ENCODE results near the gene SCN1B. TPM values are rescaled to one million over a fixed set of nuclear protein-coding genes. Genes with fewer than 3 reads are reported as not detected.

Gene SCN1B
- total RNA-seq, 4 donors from 2014 or later, result 194 to 469 (median 289) TPM

- intact Hi-C loops (cut with DNase I; ENCODE audit: low total_unique reads) (no loop called here), in situ Hi-C loops (cut with MboI; ENCODE audit: low sequenced_read_pairs in 4 of 4) (loop anchor here in 2 of 4 donors (10.0 kb wide), 1 partner anchor 112 kb away; no protein-coding TSS in a partner anchor)
- no peak for TF ChIP-seq POLR2A (IDR thresholded peaks at IDR 0.05)
- TF ChIP-seq CTCF (IDR thresholded peaks at IDR 0.05 in 4 of 5, conservative IDR thresholded peaks at IDR 0.05 in 1 of 5), result no peak
- no peak overlapping the region for H3K4me3 ChIP-seq
- DNase-seq (no peak), ATAC-seq (no peak)
- H3K4me1 ChIP-seq, result peaks cover 9 to 15% of the 10 kb centered on the region in 2 donors
- no peaks in the 10 kb centered on the region for H3K36me3 ChIP-seq
- no peak overlapping the region for H3K27ac ChIP-seq
- H3K9me3 ChIP-seq, result no peaks in the 10 kb centered on the region
- no peaks in the 10 kb centered on the region for H3K27me3 ChIP-seq
Measured at GRCh38 chr19:35086455-35086854, 56.2 kb downstream of the SCN1B start.

GRCh38 chr19:35087393-35087792, 57.1 kb downstream of the SCN1B start:
- no peak for ATAC-seq
- Histone ChIP-seq H3K4me1 (peaks cover 9 to 15% of the 10 kb centered on the region in 2 donors), H3K9me3 (no peaks in the 10 kb centered on the region), H3K27ac (no peak overlapping the region), H3K36me3 (no peaks in the 10 kb centered on the region), H3K27me3 (no peaks in the 10 kb centered on the region), H3K4me3 (no peak overlapping the region)
- no peak for DNase-seq
- in situ Hi-C loops (cut with MboI; ENCODE audit: low sequenced_read_pairs in 4 of 4) (loop anchor here in 2 of 4 donors (10.0 kb wide), 1 partner anchor 113 kb away; no protein-coding TSS in a partner anchor), intact Hi-C loops (cut with DNase I; ENCODE audit: low total_unique reads) (no loop called here)
- no peak for TF ChIP-seq POLR2A (IDR thresholded peaks at IDR 0.05)
- no peak for TF ChIP-seq CTCF (IDR thresholded peaks at IDR 0.05 in 4 of 5, conservative IDR thresholded peaks at IDR 0.05 in 1 of 5)

- Histone ChIP-seq H3K4me1 (peaks cover 9 to 15% of the 10 kb centered on the region in 2 donors), H3K27ac (no peak overlapping the region), H3K9me3 (no peaks in the 10 kb centered on the region), H3K27me3 (no peaks in the 10 kb centered on the region), H3K36me3 (no peaks in the 10 kb centered on the region), H3K4me3 (no peak overlapping the region)
- in situ Hi-C loops (cut with MboI; ENCODE audit: low sequenced_read_pairs in 4 of 4) (loop anchor here in 2 of 4 donors (10.0 kb wide), 1 partner anchor 114 kb away; no protein-coding TSS in a partner anchor), intact Hi-C loops (cut with DNase I; ENCODE audit: low total_unique reads) (no loop called here)
- no peak for TF ChIP-seq POLR2A (IDR thresholded peaks at IDR 0.05)
- no peak for TF ChIP-seq CTCF (IDR thresholded peaks at IDR 0.05 in 4 of 5, conservative IDR thresholded peaks at IDR 0.05 in 1 of 5)
- no peak for ATAC-seq
- DNase-seq, result no peak
Measured at GRCh38 chr19:35088131-35088913, 58.1 kb downstream of the SCN1B start.

GRCh38 chr19:35089554-35089953, 59.3 kb downstream of the SCN1B start:
- no peaks in the 10 kb centered on the region for H3K9me3 ChIP-seq
- H3K4me1 ChIP-seq, result peaks cover 9 to 15% of the 10 kb centered on the region in 2 donors
- intact Hi-C loops (cut with DNase I; ENCODE audit: low total_unique reads) (no loop called here), in situ Hi-C loops (cut with MboI; ENCODE audit: low sequenced_read_pairs in 4 of 4) (loop anchor here in 2 of 4 donors (10.0 kb wide), 1 partner anchor 115 kb away; no protein-coding TSS in a partner anchor)
- TF ChIP-seq POLR2A (IDR thresholded peaks at IDR 0.05), result no peak
- TF ChIP-seq CTCF (IDR thresholded peaks at IDR 0.05 in 4 of 5, conservative IDR thresholded peaks at IDR 0.05 in 1 of 5), result no peak
- no peak for ATAC-seq
- H3K4me3 ChIP-seq, result no peak overlapping the region
- H3K36me3 ChIP-seq, result no peaks in the 10 kb centered on the region
- no peak overlapping the region for H3K27ac ChIP-seq
- no peaks in the 10 kb centered on the region for H3K27me3 ChIP-seq
- no peak for DNase-seq

Other genes with a start within 250 kb of the SCN1B start
- 1 to 10 TPM in 2 of 4 donors, under 1 TPM in 2; 0.66 to 2.3 (median 0.92) TPM for gene ZNF30, start 103.6 kb upstream of the SCN1B start, total RNA-seq
- 1 to 10 TPM; 1.7 to 3.5 (median 2.7) TPM for gene ZNF792, start 66.2 kb upstream of the SCN1B start, total RNA-seq
- gene GRAMD1A, start 30.1 kb upstream of the SCN1B start, total RNA-seq, result 10 to 100 TPM; 38.8 to 45.1 (median 43.7) TPM
- 10 to 100 TPM in 3 of 4 donors, 1 to 10 TPM in 1; 9.1 to 24.0 (median 17.1) TPM for gene HPN, start 11.3 kb downstream of the SCN1B start, total RNA-seq
- gene FXYD3, start 85.4 kb downstream of the SCN1B start, total RNA-seq, result 10 to 100 TPM in 1 of 4 donors, under 1 TPM in 1, not detected in 2; 0.26 to 13.4 TPM
- gene LGI4, start 104.6 kb downstream of the SCN1B start, total RNA-seq, result 10 to 100 TPM; 16.1 to 31.5 (median 27.2) TPM
- gene FXYD1, start 108.4 kb downstream of the SCN1B start, total RNA-seq, result 100 to 1,000 TPM; 215 to 235 (median 225) TPM
- under 1 TPM in 1 of 4 donors, not detected in 3; 0.40 TPM for gene FXYD7, start 112.8 kb downstream of the SCN1B start, total RNA-seq
- gene FXYD5, start 124.3 kb downstream of the SCN1B start, total RNA-seq, result 10 to 100 TPM in 3 of 4 donors, 1 to 10 TPM in 1; 5.2 to 23.3 (median 14.3) TPM
- gene FAM187B, start 198.3 kb downstream of the SCN1B start, total RNA-seq, result not detected
- 10 to 100 TPM in 1 of 4 donors, 1 to 10 TPM in 3; 2.5 to 11.4 (median 5.2) TPM for gene LSR, start 218.5 kb downstream of the SCN1B start, total RNA-seq
- 100 to 1,000 TPM; 118 to 169 (median 143) TPM for gene USF2, start 238.5 kb downstream of the SCN1B start, total RNA-seq